Neutrophil (primary cell): ENCODE results near the gene NMBR.
"Not testable (repeated sequence)": the region's sequence is repeated elsewhere in the genome, so short reads cannot be mapped to it uniquely, and the experiment has no call there.

Experiments used
- H3K27ac ChIP-seq: fragments of 200-600 bp; sonication (generic); 2 replicates; pipeline ENCODE4 v1.5.1; 2016; ENCODE audit warnings: mild to moderate bottlenecking, moderate library complexity
- H3K27me3 ChIP-seq: fragments of 200-600 bp; sonication (generic); 2 replicates; pipeline ENCODE4 v1.6.0; 2016; ENCODE audit warnings: mild to moderate bottlenecking
- H3K36me3 ChIP-seq: fragments of 200-600 bp; sonication (generic); 2 replicates; pipeline ENCODE4 v1.5.1; 2017
- H3K4me1 ChIP-seq, 2 experiments: fragments of 200-600 bp in 1 of 2; sonication (generic) in 1 of 2; 1 replicate in 1 of 2; 2 replicates in 1 of 2; pipeline versions ENCODE4 v1.5.1 to v1.6.1; 2013 to 2016; ENCODE audit warnings: low read depth in 1 of 2, low read length in 1 of 2, mild to moderate bottlenecking in 1 of 2, moderate library complexity in 1 of 2; ENCODE audit not compliant: control insufficient read depth in 1 of 2, insufficient read depth in 1 of 2
- H3K4me3 ChIP-seq, 2 experiments: fragments of 200-600 bp in 1 of 2; sonication (generic) in 1 of 2; 1 replicate in 1 of 2; 2 replicates in 1 of 2; pipeline ENCODE4 v1.5.1; 2013 to 2016; ENCODE audit warnings: low read depth in 1 of 2, low read length in 1 of 2, mild to moderate bottlenecking in 1 of 2, moderate library complexity in 1 of 2
- H3K9me3 ChIP-seq: fragments of 200-600 bp; sonication (generic); 2 replicates; pipeline ENCODE4 v1.5.1; 2016
- TF ChIP-seq, protein P1 (sequence below): fragments of 200-600 bp; sonication (generic); IDR thresholded peaks from 2 replicates; pipeline ENCODE4 v1.5.1; 2016; ENCODE audit warnings: antibody characterized with exemption

The NMBR gene

GRCh38 chr6:142165227-142165626 is 18.3 kb upstream of the NMBR start:
- Histone ChIP-seq H3K9me3 (no peaks in the 10 kb centered on the region), H3K4me3 (no peak overlapping the region), H3K27me3 (no peaks in the 10 kb centered on the region), H3K36me3 (peaks cover 26% of the 10 kb centered on the region), H3K4me1 (no peaks in the 10 kb centered on the region), H3K27ac (no peak overlapping the region)
- TF ChIP-seq, protein P1, sequence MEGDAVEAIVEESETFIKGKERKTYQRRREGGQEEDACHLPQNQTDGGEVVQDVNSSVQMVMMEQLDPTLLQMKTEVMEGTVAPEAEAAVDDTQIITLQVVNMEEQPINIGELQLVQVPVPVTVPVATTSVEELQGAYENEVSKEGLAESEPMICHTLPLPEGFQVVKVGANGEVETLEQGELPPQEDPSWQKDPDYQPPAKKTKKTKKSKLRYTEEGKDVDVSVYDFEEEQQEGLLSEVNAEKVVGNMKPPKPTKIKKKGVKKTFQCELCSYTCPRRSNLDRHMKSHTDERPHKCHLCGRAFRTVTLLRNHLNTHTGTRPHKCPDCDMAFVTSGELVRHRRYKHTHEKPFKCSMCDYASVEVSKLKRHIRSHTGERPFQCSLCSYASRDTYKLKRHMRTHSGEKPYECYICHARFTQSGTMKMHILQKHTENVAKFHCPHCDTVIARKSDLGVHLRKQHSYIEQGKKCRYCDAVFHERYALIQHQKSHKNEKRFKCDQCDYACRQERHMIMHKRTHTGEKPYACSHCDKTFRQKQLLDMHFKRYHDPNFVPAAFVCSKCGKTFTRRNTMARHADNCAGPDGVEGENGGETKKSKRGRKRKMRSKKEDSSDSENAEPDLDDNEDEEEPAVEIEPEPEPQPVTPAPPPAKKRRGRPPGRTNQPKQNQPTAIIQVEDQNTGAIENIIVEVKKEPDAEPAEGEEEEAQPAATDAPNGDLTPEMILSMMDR = no peak

GRCh38 chr6:142162780-142163179 is 15.9 kb upstream of the NMBR start:
- Histone ChIP-seq H3K4me3 (no peak overlapping the region), H3K9me3 (no peaks in the 10 kb centered on the region), H3K4me1 (no peaks in the 10 kb centered on the region), H3K27ac (no peak overlapping the region), H3K36me3 (peaks cover 18% of the 10 kb centered on the region), H3K27me3 (no peaks in the 10 kb centered on the region)
- TF ChIP-seq, protein P1 = no peak

GRCh38 chr6:142156758-142157068 is 9.8 kb upstream of the NMBR start:
- TF ChIP-seq, protein P1 = peak; percentile 0
- H3K4me3 ChIP-seq, H3K9me3 ChIP-seq: not testable (repeated sequence)

GRCh38 chr6:142155895-142156757 is 9.2 kb upstream of the NMBR start:
- Histone ChIP-seq H3K9me3 (no peaks in the 10 kb centered on the region), H3K4me1 (no peaks in the 10 kb centered on the region), H3K36me3 (no peaks in the 10 kb centered on the region), H3K27ac (no peak overlapping the region), H3K4me3 (no peak overlapping the region), H3K27me3 (no peaks in the 10 kb centered on the region)
- TF ChIP-seq, protein P1 = peak; percentile 7

More at GRCh38 chr6:142156758-142157068, 9.8 kb upstream of the NMBR start:
- H3K27me3 ChIP-seq, H3K36me3 ChIP-seq, H3K4me1 ChIP-seq, H3K27ac ChIP-seq: not testable (repeated sequence)

DNA sequence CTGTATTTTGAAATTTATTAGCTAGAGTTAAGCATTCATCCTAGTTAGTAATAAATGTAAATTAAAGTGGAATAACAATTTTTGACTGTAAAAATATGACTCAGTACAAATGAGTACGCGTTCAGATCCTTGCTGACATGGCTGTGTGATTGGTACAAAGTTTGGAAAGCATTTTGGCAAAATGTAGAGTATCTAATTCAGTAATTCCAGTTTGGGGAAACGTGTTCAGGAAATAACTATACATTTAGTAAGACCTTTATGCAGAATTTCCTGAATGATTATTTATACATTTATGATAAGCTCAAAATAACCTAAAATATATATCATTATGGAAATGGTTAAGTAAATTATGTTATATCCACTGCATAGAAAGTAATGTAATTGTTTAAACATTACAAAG is 8.2 kb upstream of the NMBR start:
- Histone ChIP-seq H3K4me1 (no peaks in the 10 kb centered on the region), H3K4me3 (no peak overlapping the region), H3K36me3 (no peaks in the 10 kb centered on the region), H3K27me3 (no peaks in the 10 kb centered on the region), H3K27ac (no peak overlapping the region), H3K9me3 (no peaks in the 10 kb centered on the region)
- TF ChIP-seq, protein P1 = no peak
